B cell (primary cell): ENCODE results near the gene DIP2B. TPM values are rescaled to one million over a fixed set of nuclear protein-coding genes. Genes with fewer than 3 reads are reported as not detected.

Experiments used
- ATAC-seq: fragments of 200-7000 bp; cut with Tn5 transposase; one replicate; pipeline ENCODE4 v1.10.0; 2021; ENCODE audit warnings: low read depth, mild to moderate bottlenecking, moderate number of reproducible peaks, moderate library complexity
- CTCF ChIA-PET: fragments of 350-600 bp; sonication (Branson Sonifier 250); formaldehyde crosslinking; loops from one replicate; lab custom pipeline; 2021; ENCODE audit warnings: antibody characterized with exemption, inconsistent platforms; lab: Charles Lee
- POLR2A ChIA-PET: fragments of 350-600 bp; sonication (Branson Sonifier 250); formaldehyde crosslinking; loops from one replicate; lab custom pipeline; 2021; ENCODE audit warnings: antibody characterized with exemption; lab: Charles Lee
- DNase-seq: peaks from one replicate; pipeline ENCODE4 v3.0.0; 2013
- H2AFZ ChIP-seq: 2 replicates; pipeline ENCODE4 v1.6.1; 2012; ENCODE audit warnings: mild to moderate bottlenecking, low read depth, low read length; ENCODE audit not compliant: insufficient read depth, poor library complexity, severe bottlenecking
- H3K27ac ChIP-seq, 2 donors: 1 replicate in 1 of 2; 2 replicates in 1 of 2; pipeline ENCODE4 v1.5.1; 2012 to 2013; ENCODE audit warnings: low read length in 2 of 2, mild to moderate bottlenecking in 2 of 2, moderate library complexity in 1 of 2
- H3K27me3 ChIP-seq, 4 experiments: fragments of 200-600 bp in 1 of 4; sonication (generic) in 1 of 4; replicated peaks in 1 of 4; 1 replicate in 2 of 4; 2 replicates in 2 of 4; pipeline versions ENCODE4 v1.6.1 to v1.7.0; 2013 to 2016; ENCODE audit warnings: low read length in 3 of 4, mild to moderate bottlenecking in 2 of 4, mixed read lengths in 1 of 4, moderate library complexity in 1 of 4; ENCODE audit not compliant: insufficient read depth in 4 of 4, control insufficient read depth in 3 of 4; ENCODE audit errors: control extremely low read depth in 1 of 4
- H3K36me3 ChIP-seq, 2 experiments: replicated peaks in 1 of 2; 1 replicate in 1 of 2; 2 replicates in 1 of 2; pipeline versions ENCODE4 v1.6.1 to v1.7.1; 2013; ENCODE audit warnings: low read length in 1 of 2; ENCODE audit not compliant: insufficient read depth in 2 of 2, control insufficient read depth in 1 of 2; ENCODE audit errors: control extremely low read depth in 1 of 2, extremely low read depth in 1 of 2
- H3K4me1 ChIP-seq, 2 donors: fragments of 200-600 bp in 1 of 2; sonication (generic) in 1 of 2; 1 replicate in 1 of 2; 2 replicates in 1 of 2; pipeline versions ENCODE4 v1.5.1 to v1.6.1; 2013 to 2017; ENCODE audit warnings: low read length in 2 of 2; ENCODE audit not compliant: control insufficient read depth in 2 of 2, insufficient read depth in 2 of 2
- H3K4me2 ChIP-seq: replicated peaks from 2 replicates; pipeline ENCODE3; 2012; ENCODE audit warnings: mild to moderate bottlenecking, low read depth, low read length; ENCODE audit not compliant: poor library complexity, severe bottlenecking
- H3K4me3 ChIP-seq, 5 experiments: fragments of 200-600 bp in 1 of 5; sonication (generic) in 1 of 5; 1 replicate in 3 of 5; 2 replicates in 2 of 5; pipeline versions ENCODE4 v1.5.1 to v1.7.0; 2011 to 2016; ENCODE audit warnings: low read length in 4 of 5, mild to moderate bottlenecking in 4 of 5, low read depth in 2 of 5, control low read depth in 1 of 5, moderate library complexity in 1 of 5; ENCODE audit not compliant: insufficient read depth in 1 of 5; ENCODE audit errors: control extremely low read depth in 1 of 5, extremely low read depth in 1 of 5
- H3K79me2 ChIP-seq: fragments of 200-600 bp; sonication (generic); one replicate; pipeline ENCODE4 v1.6.0; 2016; ENCODE audit warnings: low read length; ENCODE audit not compliant: control insufficient read depth, insufficient read depth
- H3K9ac ChIP-seq: fragments of 200-600 bp; sonication (generic); 2 replicates; pipeline ENCODE4 v1.6.1; 2017; ENCODE audit warnings: mild to moderate bottlenecking, low read length, moderate library complexity
- H3K9me3 ChIP-seq, 3 donors: one replicate each; pipeline versions ENCODE4 v1.6.1 to v1.7.1; 2013; ENCODE audit warnings: low read length in 2 of 3; ENCODE audit not compliant: control insufficient read depth in 2 of 3, insufficient read depth in 1 of 3; ENCODE audit errors: control extremely low read depth in 1 of 3
- H4K20me1 ChIP-seq: 2 replicates; pipeline ENCODE4 v1.6.0; 2012; ENCODE audit warnings: mild to moderate bottlenecking, low read length; ENCODE audit not compliant: insufficient read depth, control insufficient read depth, poor library complexity, severe bottlenecking
- H3K27ac Mint-ChIP-seq: one replicate; pipeline ENCODE4 v1.8.0; 2021; ENCODE audit warnings: mixed read lengths
- H3K27me3 Mint-ChIP-seq: one replicate; pipeline ENCODE4 v1.8.0; 2021; ENCODE audit warnings: mixed read lengths
- H3K4me1 Mint-ChIP-seq: one replicate; pipeline ENCODE4 v1.8.0; 2021; ENCODE audit warnings: mixed read lengths
- H3K4me3 Mint-ChIP-seq: one replicate; pipeline ENCODE4 v1.8.0; 2021; ENCODE audit warnings: mixed read lengths
- H3K9me3 Mint-ChIP-seq: one replicate; pipeline ENCODE4 v1.8.0; 2022; ENCODE audit warnings: mixed read lengths; ENCODE audit not compliant: insufficient read depth
- CTCF ChIP-seq: fragments of 200-600 bp; IDR thresholded peaks from one replicate; pipeline ENCODE4 v1.8.0; 2022; ENCODE audit warnings: antibody characterized with exemption, mild to moderate bottlenecking
- EZH2 ChIP-seq: IDR thresholded peaks from 2 replicates; pipeline ENCODE4 v1.6.1; 2012; ENCODE audit warnings: borderline replicate concordance, low read depth, mild to moderate bottlenecking, moderate library complexity, low read length; ENCODE audit not compliant: insufficient read depth, poor library complexity, severe bottlenecking
- WGBS: methylation state at CpG from one replicate; pipeline ENCODE4 v1.1.5; 2013; ENCODE audit warnings: missing lambda C conversion rate; ENCODE audit not compliant: insufficient coverage; 5-methylcytosine and 5-hydroxymethylcytosine counted together
- intact Hi-C: fragments of 100-400 bp; cut with micrococcal nuclease; formaldehyde crosslinking; loops from one replicate; pipeline ENCODE4 v1.10.0; 2022
- polyA plus RNA-seq: library from polyadenylated mRNA; depleted of rRNA; stranded (reverse); fragments of >200 nt; gene quantifications from 2 replicates; pipeline ENCODE4 v1.2.3, GENCODE V29; 2012
- total RNA-seq, 2 donors: library from RNA; stranded (reverse); fragments of 120-200 nt in 1 of 2; gene quantifications; 1 replicate in 1 of 2; 2 replicates in 1 of 2; pipeline versions ENCODE4 v1.2.3 to v1.2.4, GENCODE V29; 2013 to 2022

DIP2B gene
- total and polyA plus RNA-seq, 2 donors (not counting 1 experiment from before 2014, with no cell fraction given), result 16.4 to 38.8 TPM

GRCh38 chr12:50672158-50672557 lies 167.4 kb downstream of the DIP2B start:
- ATAC-seq, result no peak
- intact Hi-C loops, result no loop called here
- no peaks in the 10 kb centered on the region for H3K27me3 ChIP-seq
- no peak overlapping the region for H3K27ac Mint-ChIP-seq
- no peak overlapping the region for H3K4me3 Mint-ChIP-seq
- no peaks in the 10 kb centered on the region for H3K27me3 Mint-ChIP-seq
- H3K9ac ChIP-seq, result no peak overlapping the region
- no peak for DNase-seq
- no peak overlapping the region for H3K27ac ChIP-seq
- no peak overlapping the region for H3K4me3 ChIP-seq
- peaks cover 2 to 52% of the 10 kb centered on the region in 2 experiments for H3K36me3 ChIP-seq
- no peaks in the 10 kb centered on the region for H3K9me3 ChIP-seq
- ChIA-PET POLR2A (no interaction called here), CTCF (no interaction called here)
- H3K79me2 ChIP-seq, result no peaks in the 10 kb centered on the region
- no peaks in the 10 kb centered on the region for H3K9me3 Mint-ChIP-seq
- no peaks in the 10 kb centered on the region for H3K4me1 Mint-ChIP-seq
- WGBS, result 100% methylated on average over 1 of the region's 3 CpGs
- H3K4me1 ChIP-seq, result no peaks in the 10 kb centered on the region
- TF ChIP-seq CTCF, result no peak
- no peak for TF ChIP-seq EZH2
- H4K20me1 ChIP-seq, result peaks cover 9% of the 10 kb centered on the region
- H2AFZ ChIP-seq, result no peak overlapping the region
- no peak overlapping the region for H3K4me2 ChIP-seq

GRCh38 chr12:50676756-50677155 lies 172.0 kb downstream of the DIP2B start:
- no peaks in the 10 kb centered on the region for H4K20me1 ChIP-seq
- no peaks in the 10 kb centered on the region for H3K79me2 ChIP-seq
- POLR2A ChIA-PET, result no interaction called here
- no peaks in the 10 kb centered on the region for H3K4me1 ChIP-seq
- Mint-ChIP-seq H3K27me3 (no peaks in the 10 kb centered on the region), H3K27ac (no peak overlapping the region), H3K4me1 (no peaks in the 10 kb centered on the region), H3K4me3 (no peak overlapping the region), H3K9me3 (no peaks in the 10 kb centered on the region)
- DNase-seq (no peak), ATAC-seq (no peak)
- intact Hi-C loops, result no loop called here
- TF ChIP-seq EZH2 (no peak), CTCF (no peak)
- H2AFZ ChIP-seq, result no peak overlapping the region
- H3K9me3 ChIP-seq, result no peaks in the 10 kb centered on the region
- H3K9ac ChIP-seq, result no peak overlapping the region
- no peak overlapping the region for H3K27ac ChIP-seq
- WGBS, result 80% methylated on average over 1 of the region's 4 CpGs
- H3K4me2 ChIP-seq, result no peak overlapping the region
- no peak overlapping the region for H3K4me3 ChIP-seq
- H3K36me3 ChIP-seq, result peaks cover 9 to 69% of the 10 kb centered on the region in 2 experiments
- CTCF ChIA-PET, result no interaction called here
- no peaks in the 10 kb centered on the region for H3K27me3 ChIP-seq
